IMR-90 (cell line): Measurements from ENCODE around the gene GPR135. TPM values are rescaled to one million over a fixed set of nuclear protein-coding genes. Genes with fewer than 3 reads are reported as not detected.

Experiments
- ATAC-seq: fragments of 200-7000 bp; cut with Tn5 transposase; 2 replicates; pipeline ENCODE4 v1.9.1; 2020; ENCODE audit warnings: low read depth, mild to moderate bottlenecking, moderate library complexity
- BruUV-seq: library from RNA; stranded (reverse); fragments of 400-500 nt; replicated peaks from 2 replicates; lab custom pipeline; 2021; lab: Mats Ljungman, UMichigan
- CTCF ChIA-PET: fragments of 300-600 bp; formaldehyde crosslinking; extraction: SDS; loops from one replicate; lab custom pipeline; 2021; ENCODE audit warnings: antibody characterized with exemption; lab: Yijun Ruan, JAX
- POLR2A ChIA-PET: fragments of 300-600 bp; sonication (Branson Sonifier 250); formaldehyde crosslinking; loops from one replicate; lab custom pipeline; 2022; ENCODE audit warnings: antibody characterized with exemption; ENCODE audit not compliant: unreplicated experiment; lab: Charles Lee
- DNase-seq: peaks from one replicate; pipeline ENCODE4 v3.0.0; 2013
- H2AFZ ChIP-seq: replicated peaks from 2 replicates; pipeline ENCODE3; 2013; ENCODE audit warnings: low read length, mild to moderate bottlenecking; ENCODE audit not compliant: poor library complexity
- H2AK5ac ChIP-seq: 2 replicates; pipeline ENCODE4 v1.6.1; 2013; ENCODE audit warnings: low read depth, low read length, inconsistent platforms
- H2AK9ac ChIP-seq: replicated peaks from 2 replicates; pipeline ENCODE3; 2013; ENCODE audit warnings: mild to moderate bottlenecking, low read depth, low read length, moderate library complexity; ENCODE audit not compliant: poor library complexity
- H2BK120ac ChIP-seq: 2 replicates; pipeline ENCODE4 v1.6.1; 2013; ENCODE audit warnings: low read depth, low read length, inconsistent platforms
- H2BK15ac ChIP-seq: 3 replicates; pipeline ENCODE4 v1.6.1; 2013; ENCODE audit warnings: low read depth, low read length, inconsistent platforms
- H2BK20ac ChIP-seq: 2 replicates; pipeline ENCODE4 v1.6.1; 2013; ENCODE audit warnings: low read depth, mild to moderate bottlenecking, inconsistent platforms, low read length, moderate library complexity
- H2BK5ac ChIP-seq: 2 replicates; pipeline ENCODE4 v1.6.1; 2013; ENCODE audit warnings: mild to moderate bottlenecking, low read depth, low read length, inconsistent platforms; ENCODE audit not compliant: poor library complexity, severe bottlenecking
- H3K14ac ChIP-seq: replicated peaks from 2 replicates; pipeline ENCODE4 v1.6.1; 2013; ENCODE audit warnings: low read depth, low read length, inconsistent platforms
- H3K18ac ChIP-seq: 2 replicates; pipeline ENCODE4 v1.6.1; 2013; ENCODE audit warnings: low read depth, low read length, control low read depth
- H3K23ac ChIP-seq: 2 replicates; pipeline ENCODE4 v1.6.1; 2013; ENCODE audit warnings: low read depth, low read length, inconsistent platforms
- H3K27ac ChIP-seq: 2 replicates; pipeline ENCODE4 v1.5.1; 2013; ENCODE audit warnings: mild to moderate bottlenecking, control low read depth, low read length; ENCODE audit not compliant: insufficient read depth
- H3K27me3 ChIP-seq: 2 replicates; pipeline ENCODE4 v1.6.1; 2013; ENCODE audit warnings: low read length; ENCODE audit not compliant: control insufficient read depth, insufficient read depth
- H3K36me3 ChIP-seq: 2 replicates; pipeline ENCODE4 v1.6.1; 2013; ENCODE audit warnings: low read length, mixed read lengths; ENCODE audit not compliant: control insufficient read depth, insufficient read depth
- H3K4ac ChIP-seq: 2 replicates; pipeline ENCODE4 v1.6.1; 2013; ENCODE audit warnings: low read depth, low read length, inconsistent platforms
- H3K4me1 ChIP-seq: 2 replicates; pipeline ENCODE4 v1.6.1; 2013; ENCODE audit warnings: low read length, mixed read lengths; ENCODE audit not compliant: control insufficient read depth, insufficient read depth
- H3K4me2 ChIP-seq: 2 replicates; pipeline ENCODE4 v1.6.1; 2013; ENCODE audit warnings: low read depth, mild to moderate bottlenecking, control low read depth, low read length, moderate library complexity
- H3K4me3 ChIP-seq: 2 replicates; pipeline ENCODE4 v1.5.1; 2013; ENCODE audit warnings: low read depth, mild to moderate bottlenecking, control low read depth, low read length, moderate library complexity; ENCODE audit not compliant: insufficient read depth
- H3K56ac ChIP-seq: 2 replicates; pipeline ENCODE4 v1.6.1; 2013; ENCODE audit warnings: low read length, inconsistent platforms; ENCODE audit not compliant: insufficient read depth; ENCODE audit errors: extremely low read depth
- H3K79me1 ChIP-seq, 2 experiments: 2 replicates each; pipeline ENCODE4 v1.6.1; 2013; ENCODE audit warnings: low read length in 2 of 2, inconsistent platforms in 1 of 2, low read depth in 1 of 2
- H3K9ac ChIP-seq: 2 replicates; pipeline ENCODE4 v1.6.1; 2013; ENCODE audit warnings: low read depth, low read length, control low read depth
- H3K9me1 ChIP-seq: 2 replicates; pipeline ENCODE4 v1.6.1; 2013; ENCODE audit warnings: low read length, inconsistent platforms; ENCODE audit not compliant: insufficient read depth
- H3K9me3 ChIP-seq: 2 replicates; pipeline ENCODE4 v1.6.1; 2013; ENCODE audit warnings: low read length; ENCODE audit not compliant: control insufficient read depth, insufficient read depth
- H4K20me1 ChIP-seq: 2 replicates; pipeline ENCODE4 v1.6.1; 2013; ENCODE audit warnings: low read length, inconsistent platforms; ENCODE audit not compliant: insufficient read depth
- H4K5ac ChIP-seq: 2 replicates; pipeline ENCODE4 v1.6.1; 2013; ENCODE audit warnings: mild to moderate bottlenecking, low read depth, low read length, control low read depth
- H4K8ac ChIP-seq, 2 experiments: 2 replicates each; pipeline ENCODE4 v1.6.1; 2013; ENCODE audit warnings: low read depth in 2 of 2, low read length in 2 of 2, control low read depth in 1 of 2, inconsistent platforms in 1 of 2
- H4K91ac ChIP-seq: 2 replicates; pipeline ENCODE4 v1.6.1; 2013; ENCODE audit warnings: low read depth, low read length, inconsistent platforms; ENCODE audit not compliant: insufficient read depth
- BHLHE40 ChIP-seq: fragments of 150-350 bp; IDR thresholded peaks from 2 replicates; pipeline ENCODE4 v1.6.1; 2016; ENCODE audit warnings: mild to moderate bottlenecking, low read depth, low read length
- CEBPB ChIP-seq: IDR thresholded peaks from 2 replicates; pipeline ENCODE4 v1.6.1; 2012; ENCODE audit warnings: low read depth, low read length, improper control_type of control experiment
- CHD1 ChIP-seq: IDR thresholded peaks from 2 replicates; pipeline ENCODE4 v1.6.1; 2012; ENCODE audit warnings: low read depth, low read length, improper control_type of control experiment
- FOS ChIP-seq: fragments of 150-350 bp; IDR thresholded peaks from 2 replicates; pipeline ENCODE4 v1.6.1; 2016; ENCODE audit warnings: low read depth, low read length
- MAFK ChIP-seq: IDR thresholded peaks from 2 replicates; pipeline ENCODE4 v1.6.1; 2012; ENCODE audit warnings: low read depth, low read length, improper control_type of control experiment
- MAZ ChIP-seq: IDR thresholded peaks from 2 replicates; pipeline ENCODE4 v1.6.1; 2012; ENCODE audit warnings: low read depth, mild to moderate bottlenecking, low read length, improper control_type of control experiment, moderate library complexity, borderline replicate concordance
- MXI1 ChIP-seq: IDR thresholded peaks from 2 replicates; pipeline ENCODE4 v1.6.1; 2012; ENCODE audit warnings: low read depth, mild to moderate bottlenecking, low read length, moderate library complexity, borderline replicate concordance
- NFE2L2 ChIP-seq: fragments of 150-350 bp; IDR thresholded peaks from 2 replicates; pipeline ENCODE4 v1.6.1; 2016; ENCODE audit warnings: low read depth, mild to moderate bottlenecking, low read length
- POLR2A ChIP-seq: IDR thresholded peaks from 2 replicates; pipeline ENCODE4 v1.6.1; 2012; ENCODE audit warnings: mild to moderate bottlenecking, low read depth, low read length
- RAD21 ChIP-seq: IDR thresholded peaks from 2 replicates; pipeline ENCODE4 v1.6.1; 2012; ENCODE audit warnings: low read length, improper control_type of control experiment
- RCOR1 ChIP-seq: IDR thresholded peaks from 2 replicates; pipeline ENCODE4 v1.6.1; 2012; ENCODE audit warnings: mild to moderate bottlenecking, low read length, improper control_type of control experiment; ENCODE audit not compliant: insufficient replicate concordance
- RFX5 ChIP-seq: IDR thresholded peaks from 2 replicates; pipeline ENCODE4 v1.8.0; 2012; ENCODE audit warnings: low read depth, mild to moderate bottlenecking, low read length, moderate library complexity
- SMC3 ChIP-seq: fragments of 150-350 bp; IDR thresholded peaks from 2 replicates; pipeline ENCODE4 v1.6.1; 2016; ENCODE audit warnings: low read depth, mild to moderate bottlenecking, antibody characterized with exemption, low read length, moderate library complexity
- WGBS, 2 experiments: methylation state at CpG; one replicate each; pipeline versions ENCODE4 v1.1.5 to v1.1.7; 2013; ENCODE audit warnings: missing lambda C conversion rate in 2 of 2; ENCODE audit not compliant: insufficient read length in 1 of 2; ENCODE audit errors: extremely low coverage in 2 of 2; 5-methylcytosine and 5-hydroxymethylcytosine counted together
- dilution Hi-C: fragments of 300-500 bp; cut with HindIII; formaldehyde crosslinking; loops from one replicate; pipeline ENCODE4 v1.14.3; 2018; ENCODE audit warnings: low sequenced_read_pairs; ENCODE audit not compliant: unreplicated experiment
- in situ Hi-C: fragments of 300-500 bp; cut with MboI; formaldehyde crosslinking; loops from 3 replicates; pipeline ENCODE4 v1.14.3; 2019; ENCODE audit warnings: low sequenced_read_pairs, inconsistent platforms, mixed read lengths
- intact Hi-C: fragments of 100-400 bp; cut with micrococcal nuclease; formaldehyde crosslinking; loops from 2 replicates; pipeline ENCODE4 v1.10.0; 2022
- polyA plus RNA-seq, 3 experiments: library from polyadenylated mRNA; depleted of rRNA; stranded (reverse); fragments of >200 nt; gene quantifications; 2 replicates each; pipeline ENCODE4 v1.2.3, GENCODE V29; 2012; ENCODE audit warnings: low replicate concordance in 1 of 3
- total RNA-seq: library from RNA; depleted of rRNA; stranded (reverse); fragments of >200 nt; gene quantifications from 2 replicates; pipeline ENCODE4 v1.2.3, GENCODE V29; 2012
- TF ChIP-seq, protein P1 (sequence below): conservative IDR thresholded peaks from 2 replicates; pipeline ENCODE4 v1.5.1; 2012; ENCODE audit warnings: mild to moderate bottlenecking, low read depth, low read length, improper control_type of control experiment
- TF ChIP-seq, protein P2 (sequence below): fragments of 150-350 bp; IDR thresholded peaks from 2 replicates; pipeline ENCODE4 v1.6.1; 2016; ENCODE audit warnings: low read depth, mild to moderate bottlenecking, low read length, moderate library complexity, borderline replicate concordance
- TF ChIP-seq, protein P3 (sequence below): fragments of 150-350 bp; IDR thresholded peaks from 2 replicates; pipeline ENCODE4 v1.6.1; 2017; ENCODE audit warnings: mild to moderate bottlenecking, antibody characterized with exemption, low read length, low read depth

The GPR135 gene
- total and polyA plus RNA-seq, 2 of the 4 experiments (the other 2 are of a cell fraction): 1.3 to 2.4 TPM

DNA sequence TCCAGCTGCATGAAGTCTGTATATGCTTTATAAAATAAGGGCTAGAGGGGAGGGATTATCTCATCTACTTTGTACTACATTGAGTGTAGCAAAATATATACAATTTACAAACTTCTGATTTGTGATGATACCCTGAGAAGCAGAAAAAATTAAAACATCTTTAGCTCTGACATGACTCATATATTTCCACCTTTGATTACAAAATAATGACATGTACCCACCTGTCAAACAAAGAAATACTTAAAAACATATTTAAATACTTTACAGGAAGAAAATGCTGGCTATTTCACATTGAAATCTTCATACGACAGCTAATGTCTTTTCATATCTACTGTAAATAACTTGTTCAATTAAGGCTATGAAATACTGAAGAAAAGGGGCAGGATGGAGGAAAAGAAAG, 3.3 kb downstream of the GPR135 start:
- in situ Hi-C loops: loop anchor here (25.0 kb wide), 2 partner anchors 825 to 975 kb away; partner anchors contain the start of gene DACT1
- no peak overlapping the region for H2BK20ac ChIP-seq
- no TSS peak for BruUV-seq

More for the DNA sequence above, 3.3 kb downstream of the GPR135 start:
- H3K27ac ChIP-seq: no peak overlapping the region
- WGBS, 2 experiments: no CpG with 5 or more reads among the region's 1 CpG
- peaks cover 22% of the 10 kb centered on the region for H3K36me3 ChIP-seq
- ChIA-PET POLR2A (no interaction called here), CTCF (no interaction called here)
- no peak overlapping the region for H2BK15ac ChIP-seq
- no peaks in the 10 kb centered on the region; the same call in 1 of the 2 replicates for H3K9me3 ChIP-seq
- H2BK120ac ChIP-seq: no peak overlapping the region
- no peak overlapping the region for H3K56ac ChIP-seq
- no peaks in the 10 kb centered on the region for H3K27me3 ChIP-seq
- TF ChIP-seq SMC3 (no peak), BHLHE40 (no peak), MAZ (no peak), MAFK (no peak), NFE2L2 (no peak), POLR2A (no peak), RCOR1 (no peak), CHD1 (no peak), CEBPB (no peak), RAD21 (no peak), FOS (no peak), MXI1 (no peak), RFX5 (no peak)
- TF ChIP-seq, protein P1, sequence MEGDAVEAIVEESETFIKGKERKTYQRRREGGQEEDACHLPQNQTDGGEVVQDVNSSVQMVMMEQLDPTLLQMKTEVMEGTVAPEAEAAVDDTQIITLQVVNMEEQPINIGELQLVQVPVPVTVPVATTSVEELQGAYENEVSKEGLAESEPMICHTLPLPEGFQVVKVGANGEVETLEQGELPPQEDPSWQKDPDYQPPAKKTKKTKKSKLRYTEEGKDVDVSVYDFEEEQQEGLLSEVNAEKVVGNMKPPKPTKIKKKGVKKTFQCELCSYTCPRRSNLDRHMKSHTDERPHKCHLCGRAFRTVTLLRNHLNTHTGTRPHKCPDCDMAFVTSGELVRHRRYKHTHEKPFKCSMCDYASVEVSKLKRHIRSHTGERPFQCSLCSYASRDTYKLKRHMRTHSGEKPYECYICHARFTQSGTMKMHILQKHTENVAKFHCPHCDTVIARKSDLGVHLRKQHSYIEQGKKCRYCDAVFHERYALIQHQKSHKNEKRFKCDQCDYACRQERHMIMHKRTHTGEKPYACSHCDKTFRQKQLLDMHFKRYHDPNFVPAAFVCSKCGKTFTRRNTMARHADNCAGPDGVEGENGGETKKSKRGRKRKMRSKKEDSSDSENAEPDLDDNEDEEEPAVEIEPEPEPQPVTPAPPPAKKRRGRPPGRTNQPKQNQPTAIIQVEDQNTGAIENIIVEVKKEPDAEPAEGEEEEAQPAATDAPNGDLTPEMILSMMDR: no peak
- TF ChIP-seq, protein P2, sequence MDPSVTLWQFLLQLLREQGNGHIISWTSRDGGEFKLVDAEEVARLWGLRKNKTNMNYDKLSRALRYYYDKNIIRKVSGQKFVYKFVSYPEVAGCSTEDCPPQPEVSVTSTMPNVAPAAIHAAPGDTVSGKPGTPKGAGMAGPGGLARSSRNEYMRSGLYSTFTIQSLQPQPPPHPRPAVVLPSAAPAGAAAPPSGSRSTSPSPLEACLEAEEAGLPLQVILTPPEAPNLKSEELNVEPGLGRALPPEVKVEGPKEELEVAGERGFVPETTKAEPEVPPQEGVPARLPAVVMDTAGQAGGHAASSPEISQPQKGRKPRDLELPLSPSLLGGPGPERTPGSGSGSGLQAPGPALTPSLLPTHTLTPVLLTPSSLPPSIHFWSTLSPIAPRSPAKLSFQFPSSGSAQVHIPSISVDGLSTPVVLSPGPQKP: no peak
- TF ChIP-seq, protein P3, sequence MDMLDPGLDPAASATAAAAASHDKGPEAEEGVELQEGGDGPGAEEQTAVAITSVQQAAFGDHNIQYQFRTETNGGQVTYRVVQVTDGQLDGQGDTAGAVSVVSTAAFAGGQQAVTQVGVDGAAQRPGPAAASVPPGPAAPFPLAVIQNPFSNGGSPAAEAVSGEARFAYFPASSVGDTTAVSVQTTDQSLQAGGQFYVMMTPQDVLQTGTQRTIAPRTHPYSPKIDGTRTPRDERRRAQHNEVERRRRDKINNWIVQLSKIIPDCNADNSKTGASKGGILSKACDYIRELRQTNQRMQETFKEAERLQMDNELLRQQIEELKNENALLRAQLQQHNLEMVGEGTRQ: no peak
- no peak overlapping the region for H4K8ac ChIP-seq
- no peak overlapping the region for H4K91ac ChIP-seq
- H3K14ac ChIP-seq: no peak overlapping the region
- H3K4me2 ChIP-seq: no peak overlapping the region
- DNase-seq: no peak
- peaks cover 7% of the 10 kb centered on the region; the same call in 1 of the 2 replicates for H3K9me1 ChIP-seq
- no peak overlapping the region for H2AK5ac ChIP-seq
- no peak for ATAC-seq
- no peak overlapping the region for H3K9ac ChIP-seq
- no peak overlapping the region for H2BK5ac ChIP-seq
- no peak overlapping the region for H2AFZ ChIP-seq
- intact Hi-C loops (no loop called here), dilution Hi-C loops (no loop called here)
- H3K23ac ChIP-seq: no peak overlapping the region
- H2AK9ac ChIP-seq: no peak overlapping the region
- no peak overlapping the region for H3K4me3 ChIP-seq
- H3K4me1 ChIP-seq: peaks cover 6% of the 10 kb centered on the region
- peaks cover 12 to 17% of the 10 kb centered on the region in 2 experiments; a peak in 3 of 4 replicates for H3K79me1 ChIP-seq
- H3K18ac ChIP-seq: no peak overlapping the region
- no peak overlapping the region for H4K5ac ChIP-seq
- H3K4ac ChIP-seq: no peak overlapping the region
- peaks cover 22% of the 10 kb centered on the region; the same call in 1 of the 2 replicates for H4K20me1 ChIP-seq
